ENCODE measurements around the gene SLAMF6.

Gene SLAMF6

DNA sequence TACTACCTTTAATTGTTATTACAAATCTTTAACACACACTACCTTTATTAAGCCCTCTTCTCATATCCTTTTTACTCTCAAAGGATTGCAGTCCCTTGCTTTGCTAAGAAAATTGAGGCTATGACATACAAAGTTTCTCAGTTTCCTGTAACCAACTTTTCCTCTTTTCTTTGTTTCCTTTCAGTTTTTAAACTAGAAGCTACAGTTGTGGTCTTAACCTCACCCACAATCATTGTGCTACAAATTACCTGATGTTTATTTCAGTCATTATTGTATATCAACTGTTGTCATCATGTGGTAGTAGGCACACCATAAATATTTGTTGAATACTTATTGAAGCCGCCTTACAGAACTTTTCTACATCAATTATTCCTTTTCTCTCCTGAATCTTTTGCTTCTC is 51.8 kb downstream of the SLAMF6 start:
- DNase-seq: no peak

DNA sequence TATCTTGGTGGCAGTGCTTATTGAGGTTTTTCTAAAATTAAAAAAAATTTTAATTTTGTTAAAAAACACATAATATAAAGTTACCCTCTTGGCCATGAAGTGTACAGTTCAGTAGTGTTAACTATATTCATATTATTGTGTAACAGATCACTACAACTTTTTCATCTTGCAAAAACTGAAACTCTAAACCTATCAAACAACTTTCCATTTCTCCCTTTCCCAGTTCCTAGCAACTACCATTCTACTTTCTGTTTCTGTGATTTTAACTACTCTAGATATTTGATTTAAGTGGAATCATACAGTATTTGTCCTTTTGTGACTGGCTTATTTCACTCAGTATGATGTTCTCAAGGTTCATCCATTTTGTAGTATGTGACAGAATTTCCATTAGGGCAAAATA is 55.5 kb downstream of the SLAMF6 start:
- DNase-seq: no peak

DNA sequence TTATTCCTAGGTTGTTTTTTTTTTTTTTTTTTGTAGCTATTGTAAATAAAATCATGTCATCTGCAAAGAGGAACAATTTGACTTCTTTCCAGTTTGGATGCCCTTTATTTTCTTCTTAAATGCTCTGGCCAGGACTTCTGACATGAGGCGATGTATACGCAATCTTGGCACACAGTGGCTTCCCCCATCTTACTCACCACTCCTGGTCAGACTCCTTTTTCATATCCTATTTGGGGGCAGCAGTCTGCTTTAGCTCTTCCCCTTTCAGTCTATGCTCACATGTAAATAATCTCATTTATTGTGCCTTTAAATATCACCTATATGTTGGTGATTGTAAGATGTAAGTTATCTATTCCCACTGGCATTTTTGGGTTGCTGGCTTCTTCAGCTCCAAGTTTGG is 56.1 kb downstream of the SLAMF6 start:
- no peak for DNase-seq

DNA sequence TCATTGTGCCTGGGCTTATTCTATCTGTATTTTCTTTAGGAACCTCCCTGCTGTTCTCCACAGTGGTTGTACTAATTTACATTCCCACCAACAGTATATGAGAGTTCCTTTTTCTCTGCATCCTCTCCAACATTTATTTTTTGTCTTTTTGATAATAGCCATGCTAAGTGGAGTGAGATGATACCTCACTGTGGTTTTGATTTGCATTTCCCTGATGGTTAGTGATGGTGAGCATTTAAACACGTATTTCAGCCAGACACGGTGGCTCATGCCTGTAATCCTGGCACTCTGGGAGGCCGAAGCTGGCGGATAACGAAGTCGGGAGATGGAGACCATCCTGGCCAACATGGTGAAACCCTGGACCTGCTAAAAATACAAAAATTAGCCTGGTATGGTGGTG is 57.9 kb downstream of the SLAMF6 start:
- no peak for DNase-seq

DNA sequence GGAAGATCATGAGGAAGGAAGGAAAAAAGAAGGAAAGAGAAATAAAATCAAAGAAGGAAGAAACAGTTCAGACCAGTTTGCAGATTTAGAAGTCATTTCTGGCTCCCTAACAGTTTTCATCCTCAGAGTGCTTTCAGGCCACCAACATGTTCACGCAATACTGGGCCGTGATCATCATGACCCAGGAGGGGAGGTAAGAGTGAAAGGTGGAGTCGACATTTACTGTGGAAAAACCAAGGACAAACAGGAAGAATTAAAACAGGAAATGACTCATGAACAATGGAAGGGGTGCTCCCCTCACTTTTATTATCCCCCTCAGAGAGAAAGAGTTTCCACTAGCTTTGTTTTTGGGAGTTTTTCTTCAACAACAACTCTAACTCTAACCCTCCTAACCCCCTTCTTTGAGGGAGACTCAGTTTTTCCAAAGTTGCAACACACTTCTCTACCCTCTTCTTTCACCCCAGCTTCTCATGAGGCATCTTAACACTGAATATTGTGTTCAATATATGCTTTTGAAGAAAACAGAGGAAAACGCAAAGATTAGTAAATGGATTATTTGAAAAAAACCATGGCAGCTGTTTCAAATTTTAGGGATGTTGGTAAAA is 62.3 kb downstream of the SLAMF6 start:
- no peak for DNase-seq

DNA sequence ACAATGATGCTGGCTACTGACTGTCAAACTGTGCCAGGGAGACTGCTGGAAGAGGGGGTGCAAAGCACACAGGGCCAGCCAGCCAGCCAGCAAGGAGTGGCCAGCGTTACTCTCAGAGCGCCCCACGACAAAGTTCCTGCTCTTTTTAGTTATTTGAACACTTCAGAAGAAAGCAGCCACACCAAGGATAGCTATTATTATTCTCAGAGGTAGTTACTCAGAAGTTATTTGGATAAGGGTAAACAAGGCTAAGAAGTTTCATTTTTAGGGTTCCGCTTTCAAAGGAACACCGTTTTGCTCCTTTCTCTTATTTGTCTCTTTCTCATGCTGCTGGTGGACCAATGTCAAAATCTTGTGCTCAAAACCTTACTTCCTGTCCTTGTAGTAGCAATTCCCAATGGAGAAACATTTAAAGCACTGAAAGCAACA is 62.8 kb downstream of the SLAMF6 start:
- no peak for DNase-seq

DNA sequence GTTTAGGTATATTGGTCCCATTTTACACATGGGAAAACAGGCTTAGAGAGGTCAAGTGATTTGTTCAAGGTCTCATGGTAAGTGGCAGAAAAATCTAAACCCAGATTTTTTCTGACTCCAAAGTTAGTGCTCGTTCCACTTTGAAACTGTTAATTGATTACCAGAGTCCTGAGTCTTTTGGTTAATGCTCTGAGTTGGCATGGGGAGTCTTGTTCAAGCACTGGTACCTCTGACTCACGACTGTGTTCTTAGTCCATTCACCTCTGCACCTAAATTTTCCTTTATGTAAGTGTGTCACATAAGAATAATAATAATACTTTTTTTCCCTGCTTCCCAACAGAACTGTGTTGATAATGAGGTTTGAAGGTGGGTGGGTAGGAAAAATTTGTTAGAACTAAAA is 63.4 kb downstream of the SLAMF6 start:
- DNase-seq: no peak

DNA sequence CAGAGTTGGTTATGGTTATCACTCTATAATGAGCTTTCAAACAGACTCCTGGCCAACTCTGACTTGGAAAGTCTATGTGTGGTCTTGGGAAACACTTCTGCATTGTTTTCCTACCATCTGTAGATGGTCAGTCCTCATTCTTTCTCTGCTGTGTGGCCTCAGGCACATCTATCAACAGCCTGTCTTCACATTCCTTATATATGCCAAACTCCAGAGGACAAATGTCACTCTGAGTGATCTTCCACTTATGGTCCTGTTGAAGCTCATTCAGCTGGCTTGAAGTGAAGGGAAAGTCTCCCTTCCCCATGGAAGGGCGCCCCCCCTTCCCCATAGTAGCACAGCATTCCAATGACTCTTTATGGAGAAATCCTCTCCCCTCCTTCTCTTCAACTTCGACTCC is 64.0 kb downstream of the SLAMF6 start:
- no peak for DNase-seq

DNA sequence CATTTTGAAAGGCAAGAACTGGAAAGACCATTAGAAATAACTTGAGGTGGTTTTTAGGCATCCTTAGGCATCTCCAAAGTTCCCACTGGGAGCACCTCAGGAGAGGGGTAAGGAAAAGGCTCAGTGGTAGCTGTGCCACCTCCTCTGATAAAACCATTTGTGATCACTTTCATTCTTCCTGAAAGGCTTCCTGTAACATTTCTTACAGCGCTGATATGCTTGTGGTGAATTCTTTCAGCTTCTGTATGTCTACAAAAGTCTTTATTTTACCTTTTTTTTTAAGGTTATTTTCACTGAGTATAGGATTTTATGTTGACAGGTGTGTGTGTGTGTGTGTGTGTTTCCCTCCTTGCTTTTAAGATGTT is 67.9 kb downstream of the SLAMF6 start:
- DNase-seq: no peak

DNA sequence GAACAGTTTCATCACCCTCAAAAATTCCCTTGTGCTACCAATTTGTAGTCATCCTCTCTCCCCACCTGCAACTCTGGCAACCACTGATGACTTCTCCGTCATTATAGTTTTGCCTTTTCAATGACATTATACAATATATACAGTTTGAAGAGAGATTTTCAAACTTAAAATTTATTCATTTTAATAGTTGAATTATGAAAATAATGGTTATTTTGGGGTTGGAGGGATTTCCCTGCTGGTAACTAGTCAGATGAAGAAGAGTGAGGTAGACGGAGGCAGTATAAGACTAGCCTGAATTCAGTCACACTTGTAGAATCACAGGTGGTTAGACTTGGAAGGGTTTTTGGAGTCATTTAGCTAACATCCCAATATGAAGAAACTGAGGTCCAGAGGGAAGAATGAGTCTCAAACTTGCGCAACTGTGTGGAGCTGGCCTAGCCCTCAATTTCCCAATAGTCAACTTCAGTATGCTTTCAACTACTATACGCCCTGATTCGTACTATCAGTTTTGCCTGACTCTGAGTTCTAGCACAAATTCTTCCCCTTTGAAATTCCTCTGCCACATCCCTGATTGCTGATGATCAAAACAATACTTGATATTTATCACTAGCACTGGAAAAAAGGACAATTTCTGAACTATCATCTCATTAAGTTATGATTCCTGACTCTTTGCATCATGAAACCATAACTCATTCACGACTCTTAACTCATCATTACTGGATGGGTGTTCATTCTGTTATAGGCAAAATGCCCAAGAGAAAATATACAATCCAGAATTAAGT is 68.5 kb downstream of the SLAMF6 start:
- no peak for DNase-seq

DNA sequence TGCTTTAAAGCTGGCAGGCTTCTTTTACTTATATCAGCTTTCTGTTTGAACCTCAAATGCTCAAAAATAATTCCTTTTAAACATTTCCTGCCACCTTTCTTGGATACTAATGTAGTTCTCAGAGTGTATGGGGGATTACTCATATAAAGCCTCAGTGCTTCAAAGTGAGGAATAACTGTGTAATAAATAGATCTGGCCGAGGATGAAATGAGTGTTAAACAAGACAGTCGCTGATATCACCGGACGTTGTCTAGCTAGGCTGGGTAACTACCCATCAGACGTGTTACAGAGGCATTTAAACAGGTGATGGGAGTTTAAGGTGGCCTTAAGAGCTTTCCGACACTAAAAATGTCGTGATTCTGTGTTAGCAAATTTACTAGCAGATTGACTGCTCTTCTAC is 69.6 kb downstream of the SLAMF6 start:
- no peak for DNase-seq

DNA sequence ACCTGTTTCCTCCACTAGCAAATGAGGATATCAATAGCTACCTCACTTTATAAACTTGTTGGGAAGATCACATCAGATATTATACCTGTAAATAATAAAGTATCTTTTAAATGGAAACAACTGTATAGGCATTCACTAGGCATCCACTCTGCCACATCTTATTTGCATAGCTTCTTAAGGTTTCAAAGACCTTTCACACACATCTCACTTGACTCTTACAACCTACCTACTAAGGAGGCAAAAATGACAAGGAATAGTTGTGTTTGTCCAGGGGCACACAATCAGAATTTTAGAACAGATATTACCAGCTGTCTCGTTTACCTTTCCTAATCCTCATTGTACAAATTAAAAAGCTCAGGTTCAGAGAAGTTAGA is 71.2 kb downstream of the SLAMF6 start:
- no peak for DNase-seq

DNA sequence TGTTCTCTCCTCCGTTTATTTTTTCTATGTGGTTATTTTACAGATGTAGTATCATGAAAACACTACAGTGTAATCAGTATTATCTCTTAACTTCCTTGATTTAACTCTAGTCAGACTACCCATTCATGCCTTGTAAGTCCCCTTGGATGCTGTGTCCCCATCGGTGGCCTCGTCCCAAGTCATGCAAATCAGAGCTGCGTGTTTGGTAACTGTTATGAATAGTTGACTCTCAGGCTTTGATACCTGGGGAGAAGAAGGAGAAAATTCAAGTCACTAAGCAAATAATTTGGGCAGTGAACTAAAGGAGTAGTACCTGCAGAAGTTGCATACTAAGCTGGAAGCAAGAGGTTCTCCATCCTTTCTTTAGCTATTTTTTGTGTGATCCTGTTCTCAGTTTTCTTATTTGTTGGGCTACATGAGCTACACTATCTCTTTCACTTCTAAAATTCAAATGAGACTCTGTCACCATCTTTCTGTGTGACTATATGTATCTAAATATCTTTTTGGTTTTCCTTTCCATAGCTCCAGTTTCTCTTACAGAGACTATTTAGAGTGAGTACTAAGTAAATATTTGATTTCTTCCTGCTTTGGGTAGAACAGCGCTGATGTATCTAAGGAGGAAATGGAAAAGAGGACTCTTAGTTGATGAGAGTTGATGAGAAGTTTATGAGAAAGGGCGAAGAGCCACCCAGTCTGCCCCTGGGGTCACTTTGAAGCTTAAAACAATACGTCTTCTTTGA is 71.8 kb downstream of the SLAMF6 start:
- no peak for DNase-seq

DNA sequence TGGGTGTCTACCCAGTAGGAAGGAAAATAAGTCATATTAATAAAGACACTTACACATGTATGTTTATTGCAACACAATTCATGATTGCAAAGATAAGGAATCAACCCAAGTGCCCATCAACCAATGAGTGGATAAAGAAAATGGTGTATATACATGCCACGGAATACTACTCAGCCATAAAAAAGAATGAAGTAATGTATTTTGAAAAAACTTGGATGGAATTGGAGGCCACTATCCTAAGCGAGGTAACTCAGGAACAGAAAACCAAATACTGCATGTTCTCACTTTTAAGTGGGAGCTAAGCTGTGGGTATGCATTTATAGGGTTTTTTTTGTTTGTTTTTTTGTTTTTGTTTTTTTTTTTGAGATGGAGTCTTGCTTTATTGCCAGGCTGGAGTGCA is 73.6 kb downstream of the SLAMF6 start:
- no peak for DNase-seq

DNA sequence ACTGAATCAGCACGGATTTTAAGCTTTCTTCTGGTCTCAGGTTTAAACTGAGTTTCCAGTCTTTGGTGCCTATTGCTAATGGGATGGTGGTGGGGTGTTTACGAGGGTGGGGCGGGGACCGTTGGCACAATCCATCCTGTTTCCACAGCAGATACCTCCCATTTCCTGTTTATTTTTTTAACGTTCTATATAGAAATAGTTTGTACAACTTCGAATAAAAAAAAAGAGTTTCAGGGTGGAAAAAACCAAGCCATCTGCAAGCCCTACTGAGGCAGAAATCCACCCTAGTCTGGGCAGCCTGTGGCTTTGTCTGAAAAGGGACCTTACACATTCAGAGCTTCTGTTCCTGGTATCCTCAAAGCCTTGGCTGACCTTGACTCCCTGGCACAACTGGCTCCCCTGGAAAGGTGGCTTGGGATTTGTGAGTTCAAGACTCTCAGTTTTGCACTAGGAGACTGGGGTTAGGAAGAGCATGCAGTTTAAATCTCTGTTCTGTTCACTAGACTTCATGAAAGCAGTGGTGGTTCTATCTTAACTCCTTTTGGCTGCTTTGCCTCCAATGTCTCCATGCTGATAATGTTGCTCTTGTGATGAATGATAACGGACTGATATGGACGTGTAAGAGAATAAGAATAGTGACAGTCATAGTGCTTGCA is 76.0 kb downstream of the SLAMF6 start:
- no peak for DNase-seq

DNA sequence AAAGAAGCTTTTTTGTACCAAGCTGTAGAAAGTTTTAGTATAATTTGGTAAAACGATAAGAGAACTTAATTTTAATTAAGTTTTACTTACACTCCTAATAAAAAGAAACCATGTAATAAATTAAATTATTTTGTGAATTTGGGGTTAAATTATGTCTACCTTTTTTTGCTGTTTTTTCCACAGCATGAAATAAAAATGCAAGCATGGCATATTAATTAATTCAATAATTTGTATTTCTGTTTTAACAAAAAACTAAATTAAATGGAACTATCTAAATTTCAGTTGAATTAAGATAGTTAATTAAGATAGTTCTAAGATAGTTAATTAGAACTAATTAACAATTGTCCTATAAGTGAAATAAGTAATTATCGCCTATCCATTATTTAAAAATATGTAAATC is 83.3 kb downstream of the SLAMF6 start:
- no peak for DNase-seq

DNA sequence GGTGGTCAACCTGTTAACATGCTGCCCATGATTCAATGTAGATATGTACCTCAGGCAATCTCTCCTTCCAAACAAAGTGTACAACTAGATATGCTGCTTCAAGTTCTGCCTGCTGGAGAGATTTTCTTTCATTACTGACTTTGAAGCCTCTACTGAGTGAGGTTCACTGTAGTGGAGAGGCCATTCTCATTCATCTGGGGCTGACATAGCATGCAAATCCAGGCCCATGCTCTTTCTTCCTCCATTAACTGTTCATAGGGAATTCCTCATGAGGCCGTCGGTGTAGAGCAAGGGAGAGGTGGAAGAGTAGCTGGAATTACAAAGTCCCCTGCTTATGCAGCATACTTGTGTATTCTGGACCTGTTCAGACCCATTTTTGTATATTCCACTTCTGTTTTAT is 84.1 kb downstream of the SLAMF6 start:
- no peak for DNase-seq

DNA sequence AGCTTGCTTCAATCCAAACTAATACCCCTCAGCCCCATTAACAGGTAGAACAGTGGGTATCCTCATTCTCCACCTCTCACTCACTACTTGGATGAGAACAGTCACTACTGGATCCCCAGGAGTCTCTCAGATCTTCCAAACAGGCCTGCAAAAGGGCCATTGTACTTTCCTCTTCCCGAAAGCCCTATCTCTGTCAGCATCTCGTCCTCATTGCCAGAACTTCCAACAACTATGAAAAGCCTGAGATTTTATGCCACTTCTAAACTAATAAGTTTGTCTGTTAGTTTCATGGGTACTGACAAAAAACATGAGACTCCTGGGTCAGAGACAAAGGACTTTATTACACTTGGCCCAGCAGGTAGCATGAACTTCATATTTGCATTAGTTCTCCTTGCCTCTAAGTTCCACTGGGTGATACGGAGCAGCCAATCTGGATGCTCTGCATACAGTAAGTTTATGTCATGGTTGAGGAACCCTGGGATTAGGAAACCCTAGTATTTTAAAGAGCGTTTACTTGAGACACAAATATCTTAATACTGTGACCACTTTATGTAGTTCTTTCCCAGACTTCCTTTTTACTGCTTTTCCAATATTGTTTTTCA is 84.6 kb downstream of the SLAMF6 start:
- DNase-seq: no peak

DNA sequence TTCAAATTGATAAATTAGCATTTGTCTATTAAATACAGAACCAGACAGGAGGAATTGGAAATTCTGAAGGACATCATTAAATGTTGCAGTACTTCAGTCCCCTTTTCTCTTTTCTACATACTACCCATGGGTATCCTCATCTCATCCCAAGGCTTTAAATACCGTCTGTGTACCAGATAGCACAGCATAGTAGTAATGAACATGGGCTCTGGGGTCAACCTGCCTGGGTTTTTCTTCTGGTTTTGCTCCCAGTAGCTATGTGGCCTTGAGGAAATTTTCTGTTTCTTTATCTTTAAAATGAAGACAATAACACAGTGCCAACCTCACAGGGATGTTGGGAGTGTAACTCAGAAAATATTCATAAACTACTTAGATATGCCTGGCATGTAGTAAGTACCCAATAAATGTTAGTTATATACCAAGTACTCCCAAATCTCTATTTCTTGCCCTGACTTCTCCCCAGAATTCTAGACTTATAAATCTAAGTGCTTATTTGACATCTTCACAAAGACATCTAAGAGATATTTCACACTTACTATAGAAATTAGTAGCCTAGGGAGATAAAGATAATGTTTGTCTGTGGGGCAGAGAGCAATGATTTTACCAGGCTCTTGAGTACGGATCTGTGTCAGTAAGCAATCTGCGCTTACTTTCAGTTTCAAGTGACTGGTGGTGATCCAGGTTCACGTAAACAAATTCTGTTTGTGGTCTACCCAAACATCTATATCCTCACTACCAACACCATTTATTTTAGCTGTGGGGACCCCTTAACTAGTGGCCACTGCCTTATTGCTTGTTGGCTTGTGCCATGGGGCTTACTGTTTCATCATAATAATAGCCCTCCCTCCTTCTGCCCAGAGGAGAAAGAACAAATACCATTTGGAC is 85.4 kb downstream of the SLAMF6 start:
- DNase-seq: no peak

DNA sequence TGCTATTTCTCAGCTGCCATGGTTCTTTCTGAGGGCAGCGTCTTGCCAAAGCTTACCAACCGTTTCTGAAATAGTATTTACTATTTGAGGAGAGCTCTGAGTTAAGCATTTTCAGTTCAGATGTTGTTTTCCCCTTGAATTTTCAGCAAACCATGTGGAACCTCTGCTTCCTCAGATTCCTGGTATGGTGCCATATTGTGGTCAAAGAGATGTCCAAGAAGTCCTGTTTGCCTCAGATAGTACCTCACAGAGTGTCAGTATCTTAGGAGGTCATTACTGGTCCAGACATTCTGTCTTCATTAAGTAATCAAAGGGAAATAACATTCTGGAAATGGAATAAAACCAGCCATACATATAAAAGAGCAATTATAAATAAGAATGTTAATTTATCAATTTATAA is 86.1 kb downstream of the SLAMF6 start:
- DNase-seq: no peak

All from anterior cingulate cortex (tissue), 58 donors.